Progenitor cell of endocrine pancreas (in vitro differentiated cells): ENCODE data around the gene INO80. TPM values are rescaled to one million over a fixed set of nuclear protein-coding genes. Genes with fewer than 3 reads are reported as not detected.
A peak's percentile ranks its signal among the peaks of the same experiment; 100 is the strongest.
"Not testable (repeated sequence)": the region's sequence is repeated elsewhere in the genome, so short reads cannot be mapped to it uniquely, and the experiment has no call there.

ENCODE experiments used
- DNase-seq: peaks from one replicate; pipeline ENCODE4 v3.0.0; 2021; ENCODE audit warnings: low spot score; ENCODE audit not compliant: unreplicated experiment
- H3K27ac Mint-ChIP-seq: 2 replicates; pipeline ENCODE4 v1.8.0; 2021; ENCODE audit warnings: mild to moderate bottlenecking, moderate library complexity, mixed read lengths
- H3K27me3 Mint-ChIP-seq: 2 replicates; pipeline ENCODE4 v1.8.0; 2021; ENCODE audit warnings: mixed read lengths
- H3K36me3 Mint-ChIP-seq: 2 replicates; pipeline ENCODE4 v1.8.0; 2022; ENCODE audit warnings: mixed read lengths; ENCODE audit not compliant: insufficient read depth
- H3K4me1 Mint-ChIP-seq: 2 replicates; pipeline ENCODE4 v1.8.0; 2021; ENCODE audit warnings: low read depth, mixed read lengths
- H3K4me3 Mint-ChIP-seq: 2 replicates; pipeline ENCODE4 v1.8.0; 2021; ENCODE audit warnings: low read depth, mild to moderate bottlenecking, moderate library complexity, mixed read lengths
- H3K9me3 Mint-ChIP-seq: 2 replicates; pipeline ENCODE4 v1.8.0; 2021; ENCODE audit warnings: low read depth, mixed read lengths
- CTCF ChIP-seq: fragments of 200-600 bp; sonication (generic); IDR thresholded peaks from one replicate; pipeline ENCODE4 v1.5.0; 2021; ENCODE audit warnings: antibody characterized with exemption, mild to moderate bottlenecking; ENCODE audit not compliant: unreplicated experiment
- total RNA-seq: library from RNA; stranded (reverse); gene quantifications from 2 replicates; pipeline ENCODE4 v1.2.1, GENCODE V29; 2021

Gene INO80
- total RNA-seq, 1 donor from 2014 or later = 28.1 TPM

- Mint-ChIP-seq H3K4me3 (no peak overlapping the region), H3K36me3 (peaks cover 7% of the 10 kb centered on the region)
- DNase-seq = no peak
Observed at GRCh38 chr15:40957581-40958051, 158.5 kb downstream of the INO80 start.

GRCh38 chr15:40957041-40957555 is 159.0 kb downstream of the INO80 start:
- H3K9me3 Mint-ChIP-seq = peaks cover under 1% of the 10 kb centered on the region
- no peak overlapping the region for H3K27ac Mint-ChIP-seq
- peaks cover 43% of the 10 kb centered on the region for H3K27me3 Mint-ChIP-seq
- no peak for DNase-seq
- peaks cover 7% of the 10 kb centered on the region for H3K36me3 Mint-ChIP-seq
- no peak for TF ChIP-seq CTCF
- no peak overlapping the region for H3K4me3 Mint-ChIP-seq
- H3K4me1 Mint-ChIP-seq = peaks cover 24% of the 10 kb centered on the region

More at GRCh38 chr15:40957581-40958051, 158.5 kb downstream of the INO80 start:
- no peak for TF ChIP-seq CTCF
- H3K9me3 Mint-ChIP-seq = peaks cover 5% of the 10 kb centered on the region
- H3K27me3 Mint-ChIP-seq = peaks cover 38% of the 10 kb centered on the region
- H3K27ac Mint-ChIP-seq = no peak overlapping the region
- peaks cover 22% of the 10 kb centered on the region for H3K4me1 Mint-ChIP-seq

DNA sequence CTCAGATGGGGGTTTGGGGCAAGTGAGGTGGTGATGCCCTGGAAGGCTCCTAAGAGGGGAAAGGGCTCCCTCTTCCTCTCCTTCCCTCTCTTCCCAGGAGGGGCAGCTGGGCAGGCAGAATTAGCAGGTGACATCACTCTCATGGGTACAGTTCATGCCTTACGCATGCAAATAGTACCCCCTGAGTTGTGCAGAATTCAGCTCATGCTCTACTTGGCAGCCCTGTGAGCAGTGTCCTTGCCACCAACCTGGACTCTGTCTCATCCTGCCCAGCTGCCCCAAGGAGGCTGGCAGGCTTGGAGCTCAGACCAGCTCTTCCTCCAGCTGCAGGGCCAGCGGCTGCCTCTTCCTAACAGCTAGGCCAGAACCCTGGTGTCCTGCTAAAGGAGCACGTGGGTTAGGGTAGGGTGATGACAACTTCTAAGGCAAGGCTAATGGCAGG is 159.5 kb downstream of the INO80 start:
- Mint-ChIP-seq H3K27me3 (peaks cover 48% of the 10 kb centered on the region), H3K36me3 (peaks cover 7% of the 10 kb centered on the region), H3K9me3 (no peaks in the 10 kb centered on the region), H3K27ac (no peak overlapping the region), H3K4me1 (peaks cover 24% of the 10 kb centered on the region), H3K4me3 (peak overlapping the region; percentile 58)
- DNase-seq = no peak
- no peak for TF ChIP-seq CTCF

- peaks cover 24% of the 10 kb centered on the region for H3K4me1 Mint-ChIP-seq
- peaks cover 7% of the 10 kb centered on the region for H3K36me3 Mint-ChIP-seq
- H3K27ac Mint-ChIP-seq = no peak overlapping the region
- DNase-seq = no peak
- H3K9me3 Mint-ChIP-seq = no peaks in the 10 kb centered on the region
- peaks cover 50% of the 10 kb centered on the region for H3K27me3 Mint-ChIP-seq
- no peak for TF ChIP-seq CTCF
- peak overlapping the region; percentile 58 for H3K4me3 Mint-ChIP-seq
Observed at GRCh38 chr15:40955930-40956540, 160.0 kb downstream of the INO80 start.

DNA sequence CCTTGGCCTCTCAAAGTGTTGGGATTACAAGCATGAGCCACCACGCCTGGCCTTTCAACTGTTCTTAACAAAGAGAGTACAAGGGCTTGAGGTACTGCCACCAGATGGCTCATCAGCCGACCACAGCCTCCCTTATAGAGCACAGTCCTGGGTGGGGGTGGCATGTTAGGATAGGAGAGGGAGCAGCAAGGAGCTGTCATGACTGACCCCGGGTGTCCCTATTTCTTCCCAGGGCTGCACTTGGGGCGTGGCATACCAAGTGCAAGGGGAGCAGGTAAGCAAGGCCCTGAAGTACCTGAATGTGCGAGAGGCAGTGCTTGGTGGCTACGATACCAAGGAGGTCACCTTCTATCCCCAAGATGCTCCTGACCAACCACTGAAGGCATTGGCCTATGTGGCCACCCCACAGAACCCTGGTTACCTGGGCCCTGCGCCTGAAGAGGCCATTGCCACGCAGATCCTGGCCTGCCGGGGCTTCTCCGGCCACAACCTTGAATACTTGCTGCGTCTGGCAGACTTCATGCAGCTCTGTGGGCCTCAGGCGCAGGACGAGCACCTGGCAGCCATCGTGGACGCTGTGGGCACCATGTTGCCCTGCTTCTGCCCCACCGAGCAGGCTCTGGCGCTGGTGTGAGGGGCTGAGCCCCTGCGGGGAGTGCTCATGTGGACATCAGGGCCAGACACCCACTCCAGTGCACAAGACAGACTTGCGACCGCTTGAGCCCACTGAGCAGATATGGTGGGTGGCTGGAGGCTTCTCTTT is 160.8 kb downstream of the INO80 start:
- Mint-ChIP-seq H3K4me3 (peak overlapping the region; percentile 88), H3K27me3 (peaks cover 50% of the 10 kb centered on the region), H3K4me1 (peaks cover 24% of the 10 kb centered on the region), H3K36me3 (peaks cover 7% of the 10 kb centered on the region), H3K9me3 (no peaks in the 10 kb centered on the region), H3K27ac (no peak overlapping the region)
- TF ChIP-seq CTCF = no peak
- no peak for DNase-seq

DNA sequence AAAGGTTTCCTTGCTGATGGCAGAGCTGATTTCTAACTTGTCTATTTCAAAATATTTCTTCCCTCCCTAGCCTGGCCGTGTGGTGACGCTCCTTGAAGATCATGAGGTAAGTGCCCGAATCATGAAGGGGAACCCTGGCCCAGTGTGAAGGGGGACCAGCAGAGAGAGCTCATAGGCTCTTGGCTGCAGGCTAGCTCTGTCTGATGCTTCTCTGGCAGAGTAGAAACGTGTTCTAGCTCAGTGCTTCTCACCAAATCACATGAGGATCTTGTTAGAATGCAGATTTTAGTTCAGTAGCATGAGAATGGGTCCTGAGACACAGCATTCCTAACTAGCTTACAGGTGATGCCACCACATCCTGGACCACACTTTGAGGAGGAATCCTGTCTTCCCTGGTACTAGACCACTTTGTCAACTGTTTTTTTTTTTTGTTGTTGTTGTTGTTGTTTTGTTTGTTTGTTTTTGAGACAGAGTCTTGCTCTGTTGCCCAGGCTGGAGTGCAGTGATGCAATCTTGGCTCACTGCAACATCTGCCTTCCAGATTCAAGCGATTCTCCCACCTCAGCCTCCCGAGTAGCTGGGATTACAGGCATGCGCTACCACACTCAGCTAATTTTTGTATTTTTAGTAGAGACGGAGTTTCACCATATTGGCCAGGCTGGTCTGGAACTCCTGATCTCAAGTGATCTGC is 161.8 kb downstream of the INO80 start:
- H3K27ac Mint-ChIP-seq = peak overlapping the region; percentile 94
- H3K9me3 Mint-ChIP-seq, H3K36me3 Mint-ChIP-seq, DNase-seq: not testable (repeated sequence)
- H3K4me3 Mint-ChIP-seq = peak overlapping the region; percentile 88
- H3K27me3 Mint-ChIP-seq = peaks cover 49% of the 10 kb centered on the region
- peaks cover 19% of the 10 kb centered on the region for H3K4me1 Mint-ChIP-seq
